Smooth muscle cell (in vitro differentiated cells): ENCODE measurements around the gene ARHGAP19. TPM values are rescaled to one million over a fixed set of nuclear protein-coding genes. Genes with fewer than 3 reads are reported as not detected.

ENCODE experiments used
- DNase-seq: peaks from one replicate; lab custom pipeline; 2025; ENCODE audit not compliant: unreplicated experiment; lab: John Stamatoyannopoulos, UW
- H2AFZ ChIP-seq: fragments of 200-600 bp; sonication (generic); 2 replicates; pipeline ENCODE4 v1.6.0; 2016; ENCODE audit warnings: antibody characterized with exemption, low read depth, mild to moderate bottlenecking
- H3F3A ChIP-seq: fragments of 200-600 bp; sonication (generic); 2 replicates; pipeline ENCODE4 v1.6.0; 2017; ENCODE audit warnings: antibody characterized with exemption, low read depth
- H3K27ac ChIP-seq: fragments of 200-600 bp; sonication (generic); 2 replicates; pipeline ENCODE4 v1.5.1; 2016; ENCODE audit warnings: low read depth, mild to moderate bottlenecking
- H3K27me3 ChIP-seq: fragments of 200-600 bp; sonication (generic); 2 replicates; pipeline ENCODE4 v1.6.1; 2016; ENCODE audit warnings: low read depth, mild to moderate bottlenecking
- H3K36me3 ChIP-seq: fragments of 200-600 bp; sonication (generic); 2 replicates; pipeline ENCODE4 v1.5.1; 2016; ENCODE audit warnings: low read depth
- H3K4me1 ChIP-seq: fragments of 200-600 bp; sonication (generic); 2 replicates; pipeline ENCODE4 v1.5.1; 2016; ENCODE audit warnings: low read depth
- H3K4me2 ChIP-seq: fragments of 200-600 bp; sonication (generic); 2 replicates; pipeline ENCODE4 v1.6.0; 2016; ENCODE audit warnings: mild to moderate bottlenecking
- H3K4me3 ChIP-seq: fragments of 200-600 bp; sonication (generic); 2 replicates; pipeline ENCODE4 v1.5.1; 2016; ENCODE audit warnings: mild to moderate bottlenecking
- H3K79me2 ChIP-seq: fragments of 200-600 bp; sonication (generic); 2 replicates; pipeline ENCODE4 v1.6.0; 2016; ENCODE audit warnings: low read depth, mild to moderate bottlenecking
- H3K9ac ChIP-seq: fragments of 200-600 bp; sonication (generic); 2 replicates; pipeline ENCODE4 v1.6.0; 2016; ENCODE audit warnings: low read depth
- H3K9me3 ChIP-seq: fragments of 200-600 bp; sonication (generic); replicated peaks from 2 replicates; pipeline ENCODE4 v1.5.1; 2016; ENCODE audit warnings: low read depth
- H4K20me1 ChIP-seq: fragments of 200-600 bp; sonication (generic); 2 replicates; pipeline ENCODE4 v1.6.0; 2016; ENCODE audit warnings: low read depth
- WGBS: methylation state at CpG from one replicate; pipeline ENCODE4 v1.1.7; 2016; ENCODE audit warnings: low lambda C conversion rate; 5-methylcytosine and 5-hydroxymethylcytosine counted together
- polyA plus RNA-seq: library from polyadenylated mRNA; unstranded; fragments of >200 nt; fragmentation: Nextera tagmentation; extraction: Ambion mirVana; gene quantifications from 2 replicates; pipeline ENCODE4 v1.2.1, GENCODE V29; 2016
- small RNA-seq: library from RNA; depleted of rRNA; stranded (forward); fragments of <200 nt; gene quantifications from one replicate; pipeline ENCODE3, GENCODE V24; 2014
- total RNA-seq: library from RNA; depleted of rRNA; stranded (reverse); fragments of >200 nt; gene quantifications from 2 replicates; pipeline ENCODE4 v1.2.3, GENCODE V29; 2014
- TF ChIP-seq, protein P1 (sequence below): fragments of 200-600 bp; sonication (generic); IDR thresholded peaks from 2 replicates; pipeline ENCODE4 v1.5.1; 2017; ENCODE audit warnings: borderline replicate concordance, mild to moderate bottlenecking, antibody characterized with exemption; ENCODE audit not compliant: insufficient read depth, poor library complexity, severe bottlenecking

The ARHGAP19 gene
- total and polyA plus RNA-seq, 2 experiments from 2014 or later: 3.5 to 20.5 TPM

DNA sequence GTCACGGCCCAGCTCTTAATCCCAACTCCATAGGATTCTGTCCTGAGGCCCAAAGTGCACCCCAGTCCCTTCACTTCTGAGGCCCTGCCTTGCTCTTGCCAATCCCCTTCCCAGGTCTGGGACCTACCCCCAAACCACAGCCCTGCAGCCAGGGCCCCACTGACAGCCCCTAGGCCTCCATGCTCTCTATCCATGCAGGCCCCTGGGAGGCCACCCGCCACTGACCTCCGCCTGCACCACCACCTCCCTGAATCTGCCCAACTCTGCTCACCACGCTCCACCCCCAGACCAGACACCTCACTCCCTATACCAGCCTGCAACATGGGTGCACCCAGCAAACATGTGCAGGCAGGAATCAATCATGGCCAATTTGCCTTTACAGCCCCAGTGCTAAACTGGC lies 116.9 kb downstream of the ARHGAP19 start:
- Histone ChIP-seq H3K27me3 (peaks cover 43% of the 10 kb centered on the region), H3K27ac (no peak overlapping the region), H3F3A (no peaks in the 10 kb centered on the region), H3K79me2 (no peaks in the 10 kb centered on the region), H3K4me3 (no peak overlapping the region), H2AFZ (no peak overlapping the region), H3K9me3 (no peaks in the 10 kb centered on the region), H3K36me3 (no peaks in the 10 kb centered on the region), H4K20me1 (no peaks in the 10 kb centered on the region), H3K9ac (no peak overlapping the region), H3K4me2 (no peak overlapping the region), H3K4me1 (no peaks in the 10 kb centered on the region)
- TF ChIP-seq, protein P1, sequence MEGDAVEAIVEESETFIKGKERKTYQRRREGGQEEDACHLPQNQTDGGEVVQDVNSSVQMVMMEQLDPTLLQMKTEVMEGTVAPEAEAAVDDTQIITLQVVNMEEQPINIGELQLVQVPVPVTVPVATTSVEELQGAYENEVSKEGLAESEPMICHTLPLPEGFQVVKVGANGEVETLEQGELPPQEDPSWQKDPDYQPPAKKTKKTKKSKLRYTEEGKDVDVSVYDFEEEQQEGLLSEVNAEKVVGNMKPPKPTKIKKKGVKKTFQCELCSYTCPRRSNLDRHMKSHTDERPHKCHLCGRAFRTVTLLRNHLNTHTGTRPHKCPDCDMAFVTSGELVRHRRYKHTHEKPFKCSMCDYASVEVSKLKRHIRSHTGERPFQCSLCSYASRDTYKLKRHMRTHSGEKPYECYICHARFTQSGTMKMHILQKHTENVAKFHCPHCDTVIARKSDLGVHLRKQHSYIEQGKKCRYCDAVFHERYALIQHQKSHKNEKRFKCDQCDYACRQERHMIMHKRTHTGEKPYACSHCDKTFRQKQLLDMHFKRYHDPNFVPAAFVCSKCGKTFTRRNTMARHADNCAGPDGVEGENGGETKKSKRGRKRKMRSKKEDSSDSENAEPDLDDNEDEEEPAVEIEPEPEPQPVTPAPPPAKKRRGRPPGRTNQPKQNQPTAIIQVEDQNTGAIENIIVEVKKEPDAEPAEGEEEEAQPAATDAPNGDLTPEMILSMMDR: no peak
- WGBS: 100% methylated on average over 4 of the region's 4 CpGs
- no peak for DNase-seq

DNA sequence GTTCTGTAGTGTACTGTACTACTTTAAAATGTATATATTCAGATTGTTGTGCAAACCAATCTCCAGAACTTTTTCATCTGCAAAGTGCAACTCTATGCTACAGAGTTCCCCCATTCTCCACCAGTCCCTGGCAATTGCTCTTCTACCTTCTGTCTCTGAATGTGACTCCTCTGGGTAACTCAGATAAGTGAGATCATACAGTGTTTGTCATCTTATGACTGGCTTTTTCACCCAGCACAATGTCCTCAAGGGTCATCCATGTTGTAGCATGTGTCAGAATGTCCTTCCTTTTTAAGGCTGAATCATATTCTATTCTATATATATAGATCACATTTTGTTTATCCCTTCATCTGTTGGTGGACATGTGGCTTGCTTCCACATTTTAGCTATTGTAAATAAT lies 117.5 kb downstream of the ARHGAP19 start:
- H3K27me3 ChIP-seq: peaks cover 36% of the 10 kb centered on the region
- no peaks in the 10 kb centered on the region for H3K9me3 ChIP-seq
- H3K36me3 ChIP-seq: no peaks in the 10 kb centered on the region
- H3F3A ChIP-seq: no peaks in the 10 kb centered on the region
- no peak overlapping the region for H2AFZ ChIP-seq
- H3K4me2 ChIP-seq: no peak overlapping the region
- H3K4me3 ChIP-seq: no peak overlapping the region
- H3K79me2 ChIP-seq: no peaks in the 10 kb centered on the region
- H3K4me1 ChIP-seq: no peaks in the 10 kb centered on the region
- no peak overlapping the region for H3K9ac ChIP-seq
- TF ChIP-seq, protein P1: no peak
- no peak overlapping the region for H3K27ac ChIP-seq
- no peak for DNase-seq
- H4K20me1 ChIP-seq: no peaks in the 10 kb centered on the region

DNA sequence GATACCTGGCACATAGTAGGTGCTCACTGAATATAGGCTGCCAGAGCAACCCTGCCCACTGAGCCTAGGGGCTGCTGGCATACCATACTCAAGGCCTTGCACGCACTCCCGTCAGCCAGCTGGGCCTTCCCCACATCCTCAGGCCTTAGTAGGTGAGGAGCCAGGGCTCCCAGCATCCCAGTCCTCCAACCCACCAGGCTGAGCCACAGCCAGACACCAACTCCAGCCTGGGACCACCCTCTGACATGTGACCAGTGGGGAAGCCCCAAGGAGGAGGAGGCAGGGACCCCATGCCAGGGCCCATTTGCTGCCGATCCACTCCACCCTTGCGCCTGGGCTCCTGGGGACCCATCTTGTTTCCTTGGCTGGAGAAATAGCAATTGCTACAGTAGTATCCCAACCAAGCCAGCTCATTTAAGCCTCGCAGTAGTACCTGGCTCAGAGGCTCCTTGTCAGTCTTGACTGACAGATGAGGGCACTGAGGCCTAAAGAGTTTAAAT lies 118.1 kb downstream of the ARHGAP19 start:
- H3K9me3 ChIP-seq: no peaks in the 10 kb centered on the region

DNA sequence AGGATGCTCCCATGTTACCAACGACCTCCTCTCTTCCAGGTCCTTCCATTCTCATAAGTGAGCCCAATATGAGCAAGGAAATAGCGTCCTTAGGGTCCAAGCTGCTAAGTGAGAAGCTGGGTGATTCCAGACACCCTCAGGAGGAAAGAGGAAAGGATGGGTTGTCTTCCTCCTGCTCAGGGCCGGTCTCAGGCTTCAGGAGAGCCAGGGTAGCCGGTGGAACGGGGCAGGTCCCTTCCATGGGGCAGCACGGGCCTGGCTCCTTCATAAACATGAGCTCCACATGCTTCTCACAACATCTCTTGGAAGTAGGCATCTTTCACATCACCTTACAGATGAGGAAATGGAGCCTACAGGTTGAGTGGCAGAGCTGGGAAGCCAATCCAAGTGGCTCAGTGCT lies 119.4 kb downstream of the ARHGAP19 start:
- no peak overlapping the region for H2AFZ ChIP-seq
- no peaks in the 10 kb centered on the region for H3K4me1 ChIP-seq
- DNase-seq: no peak
- no peaks in the 10 kb centered on the region for H3K9me3 ChIP-seq
- H3K4me2 ChIP-seq: no peak overlapping the region
- H3K27ac ChIP-seq: no peak overlapping the region
- TF ChIP-seq, protein P1: no peak
- no peak overlapping the region for H3K9ac ChIP-seq
- no peak overlapping the region for H3K4me3 ChIP-seq
- no peaks in the 10 kb centered on the region for H3K36me3 ChIP-seq
- no peaks in the 10 kb centered on the region for H4K20me1 ChIP-seq
- peaks cover 20% of the 10 kb centered on the region for H3K27me3 ChIP-seq
- H3F3A ChIP-seq: no peaks in the 10 kb centered on the region
- H3K79me2 ChIP-seq: no peaks in the 10 kb centered on the region
- WGBS: 90% methylated on average over 5 of the region's 6 CpGs

More for the DNA sequence above, 118.1 kb downstream of the ARHGAP19 start:
- H3K4me1 ChIP-seq: no peaks in the 10 kb centered on the region
- H3K27me3 ChIP-seq: peaks cover 33% of the 10 kb centered on the region
- 94% methylated on average over 5 of the region's 5 CpGs for WGBS
- no peaks in the 10 kb centered on the region for H4K20me1 ChIP-seq
- TF ChIP-seq, protein P1: no peak
- DNase-seq: no peak
- no peak overlapping the region for H2AFZ ChIP-seq
- no peaks in the 10 kb centered on the region for H3K36me3 ChIP-seq
- H3K79me2 ChIP-seq: no peaks in the 10 kb centered on the region
- no peak overlapping the region for H3K9ac ChIP-seq
- no peak overlapping the region for H3K4me2 ChIP-seq
- H3K4me3 ChIP-seq: no peak overlapping the region
- no peak overlapping the region for H3K27ac ChIP-seq
- H3F3A ChIP-seq: no peaks in the 10 kb centered on the region

Small RNA genes within 50 kb of the gene (small RNA-seq; reads per million reads assigned to genes)
- not detected for gene RF00017

Other genes starting within 250 kb of the ARHGAP19 start
- gene SLIT1, start 106.7 kb downstream of the ARHGAP19 start, total RNA-seq: 0.09 TPM in 1 of 2 replicates, not detected in the other
- 0.15 TPM in 1 of 2 replicates, not detected in the other for gene SLIT1, start 106.7 kb downstream of the ARHGAP19 start, polyA plus RNA-seq
- 0.58 and 1.3 TPM in 2 replicates for gene FRAT1, start 26.6 kb upstream of the ARHGAP19 start, total RNA-seq
- 1.0 and 1.3 TPM in 2 replicates for gene FRAT1, start 26.6 kb upstream of the ARHGAP19 start, polyA plus RNA-seq
- gene FRAT2, start 42.1 kb upstream of the ARHGAP19 start, total RNA-seq: 4.0 and 4.8 TPM in 2 replicates
- gene FRAT2, start 42.1 kb upstream of the ARHGAP19 start, polyA plus RNA-seq: 5.9 and 7.7 TPM in 2 replicates
- gene RRP12, start 108.7 kb upstream of the ARHGAP19 start, total RNA-seq: 15.9 and 18.8 TPM in 2 replicates
- 14.1 and 21.7 TPM in 2 replicates for gene RRP12, start 108.7 kb upstream of the ARHGAP19 start, polyA plus RNA-seq
- gene PGAM1, start 133.6 kb upstream of the ARHGAP19 start, total RNA-seq: 725 and 787 TPM in 2 replicates
- 921 and 957 TPM in 2 replicates for gene PGAM1, start 133.6 kb upstream of the ARHGAP19 start, polyA plus RNA-seq
- gene EXOSC1, start 153.4 kb upstream of the ARHGAP19 start, total RNA-seq: 44.9 and 48.7 TPM in 2 replicates
- gene EXOSC1, start 153.4 kb upstream of the ARHGAP19 start, polyA plus RNA-seq: 61.5 and 97.5 TPM in 2 replicates
- 48.5 and 50.3 TPM in 2 replicates for gene ZDHHC16, start 153.5 kb upstream of the ARHGAP19 start, total RNA-seq
- 73.3 and 81.1 TPM in 2 replicates for gene ZDHHC16, start 153.5 kb upstream of the ARHGAP19 start, polyA plus RNA-seq
- 97.9 and 125 TPM in 2 replicates for gene MMS19, start 205.8 kb upstream of the ARHGAP19 start, total RNA-seq
- 76.8 and 81.4 TPM in 2 replicates for gene MMS19, start 205.8 kb upstream of the ARHGAP19 start, polyA plus RNA-seq
- 26.5 and 27.1 TPM in 2 replicates for gene UBTD1, start 206.3 kb upstream of the ARHGAP19 start, total RNA-seq
- gene UBTD1, start 206.3 kb upstream of the ARHGAP19 start, polyA plus RNA-seq: 59.9 and 61.5 TPM in 2 replicates